ENCODE measurements around the gene CMSS1.

The CMSS1 gene

DNA sequence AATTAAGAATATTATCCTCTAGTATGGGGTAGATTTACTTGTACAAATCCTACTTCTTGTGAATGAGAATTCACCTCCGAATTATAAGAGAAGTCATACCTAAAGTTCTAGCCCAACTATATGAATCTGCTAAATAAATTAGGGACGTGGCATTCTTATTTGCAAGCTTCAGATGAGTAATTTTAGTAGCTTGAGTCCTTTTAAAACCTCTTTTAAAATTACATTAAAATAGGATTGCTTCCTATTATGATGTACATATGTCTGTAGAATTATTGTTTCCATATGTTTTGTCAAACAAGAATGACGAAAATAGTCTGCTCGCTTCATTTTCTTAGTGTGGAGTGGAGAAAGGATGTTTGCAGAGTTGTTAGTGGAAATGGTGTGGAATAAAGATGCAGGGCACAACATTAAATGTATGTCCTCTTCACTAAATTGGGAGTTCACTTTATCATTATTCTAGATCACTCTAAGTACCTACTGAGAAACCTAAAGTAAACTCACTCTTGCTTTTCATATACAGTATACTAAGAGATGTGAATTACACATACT is 59.4 kb downstream of the CMSS1 start:
- DNase-seq, result no peak

DNA sequence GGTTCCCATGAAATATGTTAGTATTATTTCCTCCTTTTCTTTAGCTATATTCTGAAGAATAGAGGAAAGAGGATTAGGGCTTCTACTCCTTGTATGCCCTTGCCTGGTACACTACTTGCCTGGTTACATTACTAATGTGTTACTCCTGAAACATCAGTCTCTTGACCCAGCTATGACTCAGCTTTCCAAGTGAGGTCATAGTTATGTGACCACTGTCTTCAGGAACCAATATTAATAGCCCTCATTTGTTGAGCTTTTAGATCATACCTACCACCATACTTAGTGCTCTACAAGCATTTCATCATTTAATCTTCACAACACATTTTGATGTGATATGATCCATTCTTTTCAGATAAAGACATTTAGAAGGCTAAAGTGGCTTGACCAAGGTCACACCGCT is 60.3 kb downstream of the CMSS1 start:
- no peak for DNase-seq

DNA sequence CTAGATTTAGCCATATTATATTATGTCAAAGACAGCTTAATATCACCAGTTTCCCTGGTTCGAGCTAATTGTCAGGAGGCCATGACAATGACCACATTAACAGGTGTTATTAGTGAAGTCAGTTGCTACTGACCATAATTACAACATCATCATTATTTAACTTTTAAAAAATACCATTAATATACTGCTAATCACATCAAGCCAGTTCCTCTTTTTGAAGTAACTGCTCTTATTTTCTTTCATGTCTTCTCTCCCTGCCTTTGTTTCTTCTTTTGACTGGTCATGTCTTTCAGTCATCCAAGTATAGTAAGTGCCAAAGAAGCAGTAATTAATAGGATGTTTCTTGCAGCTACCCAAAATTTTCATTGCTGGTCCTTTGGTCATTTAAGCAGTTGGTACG is 61.6 kb downstream of the CMSS1 start:
- no peak for DNase-seq

DNA sequence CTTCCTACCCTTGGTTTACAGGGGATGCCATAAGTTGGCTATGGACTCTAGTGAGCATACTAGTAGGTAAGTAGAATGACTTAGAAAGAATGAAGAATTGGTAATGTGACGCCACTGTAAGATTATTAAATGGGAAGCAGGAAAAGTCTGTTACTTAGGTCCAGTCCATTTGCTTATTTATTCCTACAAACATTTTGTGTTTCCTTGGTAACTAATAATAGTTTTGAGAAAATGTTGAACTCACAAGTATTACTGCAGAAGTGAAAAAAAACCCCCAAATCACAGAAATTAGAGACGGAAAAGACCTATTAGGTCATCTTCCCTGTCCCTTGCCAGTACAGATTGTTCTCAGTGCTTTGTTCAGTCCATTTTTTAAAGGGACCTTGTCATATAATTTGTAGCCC is 63.5 kb downstream of the CMSS1 start:
- DNase-seq, result no peak

DNA sequence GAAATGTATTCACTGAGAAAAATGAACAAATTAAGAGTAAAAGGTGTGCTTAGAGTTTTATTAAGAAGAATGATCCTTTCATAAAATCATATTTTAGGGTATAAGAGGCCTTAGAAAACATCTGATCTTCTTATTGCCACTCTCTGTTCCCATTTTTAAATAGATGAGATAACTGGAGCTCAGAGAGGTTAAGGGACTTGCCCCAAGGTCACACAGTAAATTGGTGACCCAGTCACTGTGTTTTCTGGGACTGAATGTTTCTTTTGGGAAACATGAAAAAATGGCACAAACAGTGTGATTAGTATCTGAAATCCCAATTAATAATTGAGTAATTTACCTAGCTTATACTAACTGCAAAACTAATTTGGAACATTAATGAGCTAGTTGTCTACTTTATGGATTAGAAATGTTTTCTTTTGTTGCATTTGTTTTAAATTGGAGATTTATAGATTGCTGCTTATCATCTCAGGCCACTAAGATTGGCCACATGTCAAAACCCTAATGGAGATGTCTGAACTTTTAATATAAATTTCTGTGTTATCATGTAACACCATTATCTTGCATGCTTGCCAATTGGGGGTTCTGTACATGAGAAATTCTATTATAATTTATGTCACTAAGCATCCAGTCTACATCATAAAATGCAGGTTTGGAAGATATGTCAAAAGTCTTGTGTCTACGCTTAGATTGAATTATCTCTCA is 64.9 kb downstream of the CMSS1 start:
- no peak for DNase-seq

DNA sequence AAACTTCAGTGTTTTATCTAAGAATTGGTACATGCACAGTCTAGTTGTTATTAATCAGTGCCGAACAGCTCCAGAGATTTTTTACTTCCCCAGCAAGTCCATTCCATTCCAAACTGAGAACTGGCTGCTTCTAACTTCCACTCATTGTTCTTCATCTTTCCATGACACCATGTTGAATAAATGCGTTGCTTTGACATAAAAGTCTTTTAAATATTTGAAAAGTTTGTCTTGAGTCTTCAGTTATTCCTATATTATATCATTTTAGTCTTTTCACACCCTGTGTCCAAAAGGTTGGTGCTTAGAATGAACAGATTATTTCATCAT is 65.4 kb downstream of the CMSS1 start:
- DNase-seq, result no peak

DNA sequence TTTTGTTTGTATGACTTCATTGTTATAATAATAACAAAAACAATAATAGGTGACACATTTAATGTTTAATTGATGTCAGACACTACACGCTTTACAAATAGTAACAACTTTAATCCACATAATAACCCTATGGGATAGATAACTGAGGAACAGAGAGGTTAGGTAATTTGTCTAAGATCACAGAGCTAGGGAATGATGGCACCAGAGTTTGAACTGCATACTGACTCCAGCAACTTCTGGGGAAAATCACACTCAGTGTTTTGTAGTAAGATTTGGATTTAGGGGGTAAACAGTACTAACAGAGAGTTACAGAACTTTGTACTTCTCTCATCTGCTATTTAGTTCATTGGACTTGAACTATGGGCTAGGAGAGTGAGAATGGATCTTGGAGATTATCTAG is 66.0 kb downstream of the CMSS1 start:
- no peak for DNase-seq

DNA sequence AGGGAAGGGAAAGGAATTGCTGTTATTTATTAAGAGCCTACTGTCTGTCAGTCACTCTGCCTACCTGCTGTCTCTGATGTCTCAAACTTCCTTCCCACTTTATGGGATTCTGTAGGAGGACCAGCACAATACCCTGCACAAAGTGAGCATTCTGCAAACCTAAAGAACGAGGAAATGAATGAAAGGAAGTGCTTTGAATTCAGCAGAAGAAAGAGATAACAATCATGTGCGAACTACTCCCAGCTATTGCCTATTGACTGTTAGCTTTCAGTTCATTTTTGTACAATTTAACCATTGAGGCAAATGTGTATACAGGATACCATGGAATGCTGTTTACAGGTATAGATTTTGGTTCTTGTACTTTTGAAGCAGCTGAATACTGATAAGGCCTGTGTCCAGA is 66.8 kb downstream of the CMSS1 start:
- DNase-seq, result no peak

DNA sequence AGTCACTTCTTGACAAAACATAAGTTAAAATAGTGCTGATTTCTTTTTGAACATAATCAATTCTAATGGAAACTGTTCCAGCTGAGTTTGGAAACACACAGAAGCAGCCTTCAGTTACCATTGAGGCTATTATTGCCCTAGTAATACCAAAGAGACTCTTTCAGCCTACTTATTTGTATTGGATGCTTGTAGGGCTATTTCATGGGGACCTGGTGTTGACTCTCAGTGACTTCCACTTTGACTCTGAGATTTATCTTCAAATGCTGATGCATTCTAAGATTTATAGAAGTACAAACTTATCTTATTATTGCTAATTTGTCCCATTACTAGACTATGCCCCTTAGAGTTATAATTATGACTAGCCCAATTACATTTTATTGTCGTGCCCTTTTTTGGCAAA is 67.4 kb downstream of the CMSS1 start:
- no peak for DNase-seq

DNA sequence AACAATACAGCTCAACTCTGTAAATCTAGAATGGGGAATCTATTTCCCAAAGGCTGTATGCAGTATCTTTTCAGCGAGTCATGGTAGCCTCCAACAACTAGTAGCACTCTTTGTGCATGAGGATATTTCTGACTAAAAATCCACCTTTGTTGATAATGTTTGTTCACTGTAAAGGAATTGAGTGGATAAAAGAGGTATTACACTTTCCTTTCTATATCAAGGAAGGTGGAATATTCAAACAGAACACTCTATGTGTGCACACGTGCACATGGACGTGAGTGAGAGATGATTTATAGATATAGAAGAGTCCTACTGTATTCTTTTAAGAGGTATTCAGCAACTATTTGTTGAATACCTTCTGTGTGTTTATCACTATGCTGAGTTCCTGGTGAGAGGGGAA is 68.2 kb downstream of the CMSS1 start:
- no peak for DNase-seq

DNA sequence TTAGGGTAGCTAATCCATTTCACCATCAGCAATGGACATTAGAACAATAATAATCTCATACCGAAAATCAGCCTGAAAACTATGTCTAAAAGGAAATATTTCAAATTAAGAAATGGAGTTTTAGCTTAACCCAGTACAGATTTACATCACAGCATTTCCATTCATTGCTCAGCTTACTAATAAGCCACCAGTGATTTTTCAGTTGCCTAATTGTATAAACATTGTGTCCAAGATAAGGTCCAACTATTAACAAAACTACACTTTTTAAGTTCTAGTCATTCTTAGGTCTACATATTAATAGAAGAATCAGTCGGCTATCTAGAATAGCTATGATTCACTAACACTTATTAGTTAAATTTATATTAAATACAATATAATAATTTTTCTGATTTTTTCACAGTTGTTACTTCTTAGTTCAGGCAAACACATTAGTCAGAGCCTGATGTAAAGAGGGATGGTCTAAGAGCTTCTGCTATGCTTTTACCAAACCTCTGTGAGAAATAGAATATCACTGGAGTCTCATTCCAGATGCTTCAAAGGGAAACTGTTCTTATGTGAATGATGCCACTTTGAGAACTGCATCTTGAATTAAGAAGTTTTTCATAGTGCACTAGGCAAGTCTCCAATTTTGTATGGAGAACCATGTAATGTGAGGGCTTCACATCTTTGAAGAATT is 74.1 kb downstream of the CMSS1 start:
- DNase-seq, result no peak

DNA sequence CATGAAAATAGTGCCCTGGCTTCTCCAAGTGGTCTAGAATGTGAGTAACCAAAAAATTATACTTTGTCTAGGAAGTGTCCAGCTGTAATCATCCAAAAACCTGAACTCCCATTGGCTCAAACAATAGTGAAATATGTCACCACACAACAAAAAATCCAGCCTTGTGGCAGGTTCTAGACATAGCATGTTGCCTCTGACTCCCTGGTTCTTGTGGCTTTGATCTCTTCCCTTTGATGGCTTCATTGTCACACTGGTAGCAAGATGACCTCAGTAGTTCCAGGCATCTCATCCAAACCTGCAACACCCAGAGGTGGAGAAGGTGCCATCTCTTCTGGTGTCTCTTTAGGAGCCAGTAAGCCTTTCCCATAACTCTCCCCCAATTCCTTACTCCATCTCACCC is 74.7 kb downstream of the CMSS1 start:
- DNase-seq, result no peak

DNA sequence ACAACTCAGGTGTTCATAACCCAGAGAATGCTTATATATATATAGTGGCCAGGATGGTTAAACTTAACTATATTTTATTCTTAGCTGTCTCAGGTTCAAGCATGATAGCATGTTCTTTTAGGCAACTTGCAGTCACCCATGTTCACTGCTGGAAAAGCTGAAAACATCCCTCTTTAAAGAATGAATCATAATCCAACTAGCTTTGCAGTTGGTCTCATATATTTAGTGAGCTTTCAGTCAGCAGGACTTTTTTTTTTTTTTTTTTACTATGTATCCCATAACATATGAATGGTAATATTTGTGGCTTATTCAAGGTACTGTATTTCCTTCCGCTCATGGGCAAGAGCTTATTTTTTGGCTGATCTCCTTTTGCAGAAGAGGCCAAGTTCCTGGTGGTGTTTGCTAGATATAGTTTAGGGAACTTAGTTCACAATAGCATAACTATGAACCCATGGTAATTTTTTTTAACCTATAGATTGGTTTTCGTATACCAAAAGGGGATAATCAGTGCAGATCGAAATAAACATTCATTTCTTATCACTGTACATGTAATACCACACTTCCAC is 77.6 kb downstream of the CMSS1 start:
- no peak for DNase-seq

DNA sequence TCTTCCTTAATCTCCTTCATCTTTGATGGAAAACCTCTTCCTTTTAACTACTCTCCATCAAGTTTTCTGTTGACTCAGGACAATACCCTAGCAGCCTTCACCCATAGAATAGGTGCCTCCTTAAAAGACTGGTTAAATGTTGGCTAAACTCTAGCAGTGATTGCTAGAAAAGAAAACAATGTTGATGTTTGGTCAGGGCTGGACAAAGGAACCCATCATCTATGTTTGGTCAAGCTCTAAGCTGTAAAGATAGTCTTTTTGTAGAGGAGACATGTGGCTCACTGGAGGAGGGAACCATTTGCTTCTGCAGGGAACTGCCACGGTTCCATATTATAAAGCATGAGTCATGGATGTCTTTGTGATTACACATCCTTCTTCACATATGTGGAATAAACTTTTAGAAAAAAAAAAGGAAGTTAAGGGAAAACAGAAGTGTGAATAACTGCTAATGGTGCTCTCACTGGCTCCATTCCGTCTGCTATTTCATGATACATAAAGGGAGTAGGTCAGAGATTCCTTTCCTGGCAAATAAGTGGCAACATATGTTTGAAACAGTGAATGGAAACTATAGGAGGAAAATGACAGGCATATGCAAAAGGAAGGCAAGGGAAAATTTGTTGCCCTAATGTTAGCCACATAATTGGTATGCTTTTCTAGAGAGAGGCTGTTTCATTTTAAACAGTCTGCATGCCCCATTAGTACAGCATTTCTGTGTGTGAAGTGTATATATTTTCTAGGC is 78.2 kb downstream of the CMSS1 start:
- DNase-seq, result no peak

DNA sequence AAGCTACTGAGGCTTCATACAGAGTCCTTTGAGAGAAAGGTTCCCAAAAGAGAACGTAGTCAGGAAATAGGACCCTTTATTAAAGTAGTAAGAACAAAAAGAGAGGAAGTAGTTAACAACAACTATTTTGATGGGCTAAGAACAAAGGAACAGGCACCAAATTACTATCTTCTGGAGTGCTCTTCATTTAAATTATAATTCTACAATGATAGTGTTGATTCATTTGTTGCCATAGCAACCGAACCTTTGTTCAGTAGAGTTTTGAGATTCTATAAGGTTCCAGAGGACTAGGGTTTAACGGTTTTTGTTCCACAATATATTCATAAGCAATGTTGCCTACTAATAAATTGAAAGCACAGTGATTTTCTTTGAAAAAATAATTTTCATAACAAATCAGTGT is 78.8 kb downstream of the CMSS1 start:
- no peak for DNase-seq

DNA sequence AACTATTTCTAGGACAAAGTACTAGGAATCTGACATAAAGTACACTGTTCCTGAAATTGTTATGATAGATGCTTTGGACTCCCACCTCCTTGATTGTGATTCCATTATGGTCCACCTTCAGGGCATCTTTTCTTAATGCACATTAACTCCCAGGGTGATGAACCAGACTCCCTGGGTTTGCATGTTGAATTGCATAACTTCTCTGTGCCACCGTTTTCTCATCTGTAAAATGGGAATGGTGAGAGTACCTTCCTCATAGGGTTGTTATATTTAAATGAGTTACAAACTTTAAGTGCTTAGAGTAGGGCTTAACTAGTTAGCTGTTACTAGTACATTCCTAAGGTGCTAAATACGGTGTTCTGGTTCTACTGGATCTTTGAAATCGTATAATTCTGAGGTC is 81.9 kb downstream of the CMSS1 start:
- no peak for DNase-seq

DNA sequence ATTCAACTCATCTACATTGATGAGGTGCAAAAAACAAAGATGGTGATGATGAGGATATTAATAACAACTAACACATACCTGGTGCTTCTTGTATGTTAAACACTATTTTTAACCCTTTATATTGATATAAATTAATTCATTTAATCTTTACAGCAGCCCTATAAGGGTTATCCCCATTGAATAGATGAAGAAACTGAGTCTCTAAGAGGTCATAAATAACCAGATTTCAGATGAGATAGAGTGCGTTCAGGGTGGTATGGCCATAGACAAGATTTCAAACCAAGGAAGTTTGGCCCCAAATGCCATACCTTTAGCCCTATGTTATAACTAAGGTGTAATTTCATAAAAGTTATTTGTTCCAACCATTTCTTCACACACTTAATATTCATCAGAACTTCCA is 82.6 kb downstream of the CMSS1 start:
- DNase-seq, result no peak

DNA sequence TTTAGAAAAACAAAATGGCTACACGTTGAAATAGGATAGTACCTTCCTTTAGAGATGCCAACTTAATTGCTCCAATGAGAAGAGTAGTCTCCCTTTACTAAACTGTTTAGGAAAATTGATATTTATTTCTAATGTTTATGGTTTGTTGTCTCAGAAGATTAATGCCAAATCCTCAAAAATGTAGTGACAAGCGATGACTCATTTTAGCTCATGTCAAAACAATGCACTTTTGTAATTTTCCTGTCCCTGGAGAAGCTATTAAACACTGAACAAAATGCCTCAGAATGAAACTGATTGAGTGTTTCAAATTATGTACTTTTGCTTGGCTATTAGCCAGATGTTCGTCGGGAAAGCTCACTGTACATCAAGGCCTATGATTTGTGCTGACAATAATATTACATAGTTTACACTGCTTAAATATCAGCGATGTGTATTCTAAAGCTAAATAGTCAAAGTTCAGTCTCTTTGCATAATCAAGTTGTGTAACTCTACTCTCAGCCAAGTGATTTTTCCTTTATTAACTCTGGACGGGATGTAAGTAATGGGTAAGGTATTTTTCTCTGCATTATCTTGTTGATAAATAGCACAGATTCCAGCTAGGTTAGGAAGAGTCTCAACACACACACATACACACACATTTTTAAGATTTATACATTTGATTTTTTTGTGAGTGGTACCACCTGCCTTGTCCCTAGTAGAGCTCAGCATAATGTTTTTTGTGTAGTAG is 83.7 kb downstream of the CMSS1 start:
- no peak for DNase-seq

DNA sequence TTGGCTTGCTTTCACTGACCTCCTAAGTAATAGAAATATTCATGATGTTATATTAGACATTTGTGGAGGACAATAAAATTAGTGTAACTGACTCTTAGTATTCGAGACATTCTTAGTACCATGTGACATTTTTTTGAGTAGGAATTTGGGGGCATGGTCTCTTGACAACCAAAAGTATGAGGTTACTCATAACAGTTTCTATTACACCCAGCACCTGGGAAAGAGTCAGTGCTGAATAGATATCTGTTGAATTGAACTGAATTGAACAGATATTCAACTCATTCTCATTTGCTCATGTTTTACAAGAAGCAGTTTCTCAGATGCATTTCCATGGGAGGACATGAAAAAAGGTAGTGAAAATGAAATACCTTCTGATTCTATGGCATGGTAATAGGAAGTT is 84.4 kb downstream of the CMSS1 start:
- no peak for DNase-seq

DNA sequence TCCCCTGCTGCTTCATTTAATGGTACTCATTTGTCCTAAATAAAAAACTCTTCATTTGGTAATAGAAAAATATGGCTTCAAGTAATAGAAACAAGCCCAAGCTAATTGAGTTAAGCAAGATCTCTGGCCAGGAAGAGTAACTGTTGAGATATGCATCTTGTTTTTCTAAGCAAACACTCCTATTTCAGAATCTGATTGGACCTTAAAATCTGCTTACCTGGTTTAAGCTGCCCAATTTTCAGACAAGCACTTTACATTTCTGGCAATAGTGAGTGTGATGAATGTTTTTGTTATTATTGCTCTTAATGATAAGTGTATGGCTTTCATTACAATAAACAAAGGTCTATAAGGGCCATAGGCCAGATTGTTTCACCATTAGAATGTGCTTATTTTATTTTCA is 86.2 kb downstream of the CMSS1 start:
- DNase-seq, result no peak

DNA sequence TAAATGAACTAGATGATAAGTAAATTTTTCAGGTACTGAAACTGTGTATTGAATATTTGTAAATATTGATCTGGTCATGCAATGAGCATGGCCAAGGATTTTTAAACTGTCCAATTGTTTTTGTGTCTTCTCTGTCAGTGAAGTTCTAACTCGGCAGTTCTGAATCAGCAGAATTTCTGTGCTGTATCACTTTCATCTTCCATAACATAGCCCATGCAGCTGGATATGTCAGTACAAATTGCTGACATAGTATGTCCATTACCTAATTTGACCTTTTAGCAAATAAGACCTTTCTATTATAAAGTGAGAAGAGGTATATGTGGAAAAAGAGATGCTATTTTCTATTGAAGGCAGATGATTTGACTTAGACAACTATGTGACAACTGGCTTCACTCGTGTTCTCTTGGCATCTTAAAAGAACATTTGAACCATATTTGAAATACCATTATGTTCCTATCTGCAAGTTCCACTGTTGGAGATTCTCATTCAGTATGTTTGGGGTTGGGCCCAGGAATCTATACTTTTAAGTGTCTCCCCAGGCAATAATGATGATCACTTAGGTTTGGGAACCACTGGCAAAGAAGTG is 90.4 kb downstream of the CMSS1 start:
- DNase-seq, result no peak

DNA sequence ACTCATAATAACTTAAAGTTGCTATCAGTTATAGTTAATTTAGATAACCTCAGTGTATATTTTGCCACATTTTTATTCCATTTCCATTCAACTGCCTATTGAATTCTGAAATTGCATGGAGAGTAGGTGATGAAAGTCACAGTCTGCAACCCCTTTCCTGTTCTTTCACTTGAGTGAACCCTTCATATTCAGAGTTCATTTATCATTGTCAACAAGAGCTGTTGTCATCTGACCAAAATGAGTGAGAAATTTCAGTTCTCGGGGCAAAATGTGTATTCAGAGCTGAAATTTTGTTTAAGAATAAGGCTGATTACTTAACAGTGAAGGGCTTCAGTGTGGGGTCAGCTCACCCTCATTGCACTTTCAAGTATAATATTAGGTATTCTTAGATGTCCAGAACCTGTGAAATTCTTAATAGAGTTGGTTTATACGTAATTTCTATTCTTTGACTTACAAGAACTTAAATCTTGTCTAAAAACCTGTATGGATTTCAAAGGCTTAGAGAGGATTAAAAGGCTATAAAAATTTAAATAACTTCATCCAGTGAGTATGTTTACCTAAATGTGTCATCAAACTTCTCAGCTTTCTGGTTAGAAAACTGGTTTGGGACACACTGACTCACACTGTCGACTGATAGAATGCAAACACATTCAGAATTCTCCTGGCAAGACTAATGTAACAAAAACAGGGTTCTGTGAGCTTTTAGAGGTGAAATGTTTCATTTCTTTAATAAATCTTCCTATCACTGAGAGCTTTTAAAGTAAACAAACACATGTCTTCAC is 92.2 kb downstream of the CMSS1 start:
- DNase-seq, result no peak
